GM19193 (cell line): Measurements from ENCODE around the gene FAM187B.

Source experiments
- POLR2A ChIP-seq: IDR thresholded peaks from 4 replicates; pipeline ENCODE4 v1.6.1; 2011; ENCODE audit not compliant: insufficient read depth, insufficient read length; ENCODE audit errors: extremely low read depth

Gene FAM187B

DNA sequence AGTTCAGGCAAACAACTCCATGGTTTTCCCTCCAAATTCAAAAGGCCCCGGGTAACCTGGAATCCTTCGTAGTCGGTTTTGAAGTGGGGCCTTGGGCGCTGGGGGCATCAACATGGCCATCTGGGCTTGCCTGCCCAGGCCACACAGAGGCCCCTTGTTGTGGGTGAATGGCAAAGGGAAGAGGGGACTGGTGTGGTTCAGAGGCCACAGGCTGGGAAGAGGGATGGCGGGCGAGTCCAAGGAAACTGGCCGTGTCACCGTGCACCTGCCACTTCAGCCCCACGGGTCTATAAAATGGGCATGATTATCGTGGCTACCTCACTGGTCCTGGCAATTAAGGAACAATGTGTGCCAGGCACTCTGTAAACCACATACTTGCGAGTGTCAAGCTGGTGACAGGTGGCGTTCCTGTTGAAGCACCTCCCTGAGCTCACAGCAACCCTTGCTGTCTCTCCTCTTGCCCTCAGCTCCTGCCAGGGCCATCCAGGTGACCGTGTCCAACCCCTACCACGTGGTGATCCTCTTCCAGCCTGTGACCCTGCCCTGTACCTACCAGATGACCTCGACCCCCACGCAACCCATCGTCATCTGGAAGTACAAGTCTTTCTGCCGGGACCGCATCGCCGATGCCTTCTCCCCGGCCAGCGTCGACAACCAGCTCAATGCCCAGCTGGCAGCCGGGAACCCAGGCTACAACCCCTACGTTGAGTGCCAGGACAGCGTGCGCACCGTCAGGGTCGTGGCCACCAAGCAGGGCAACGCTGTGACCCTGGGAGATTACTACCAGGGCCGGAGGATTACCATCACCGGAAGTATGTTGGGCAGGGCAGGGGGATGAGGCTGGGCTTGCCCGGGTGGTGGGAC lies 21.5 kb upstream of the FAM187B start:
- no peak for TF ChIP-seq POLR2A

DNA sequence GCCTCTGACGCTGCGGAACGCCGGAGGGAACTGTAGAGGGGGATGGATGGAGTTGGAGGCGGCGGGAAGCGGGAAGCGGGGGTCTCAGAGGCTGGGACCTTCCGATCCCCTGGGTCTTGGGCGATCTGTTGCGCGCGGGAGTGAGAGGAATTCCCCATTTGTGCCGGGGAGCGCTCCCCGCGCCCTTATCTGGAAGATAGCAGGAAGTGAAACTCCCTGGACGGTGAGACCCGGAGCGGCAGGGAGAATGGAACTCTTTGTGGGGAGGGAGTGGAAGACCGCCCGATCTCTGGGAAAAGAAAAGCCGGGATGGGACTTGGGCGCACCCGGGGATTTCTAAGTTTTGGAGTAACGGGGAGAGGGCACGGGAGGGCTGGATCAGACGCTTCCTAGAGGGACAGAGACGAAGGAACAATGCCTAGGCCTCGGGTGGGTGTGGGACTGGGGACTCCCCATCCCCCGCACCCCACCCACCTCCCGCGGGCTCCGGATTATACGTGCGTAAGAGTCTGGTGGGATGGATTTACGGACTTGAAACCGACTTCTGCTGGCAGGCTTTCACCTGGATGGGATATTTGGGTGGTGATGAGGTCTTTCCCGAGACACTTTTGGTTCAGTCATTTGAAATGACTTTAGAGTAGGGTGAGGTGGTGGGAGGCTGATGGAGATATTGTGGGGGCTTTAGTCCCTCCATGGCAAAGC lies 20.8 kb upstream of the FAM187B start:
- TF ChIP-seq POLR2A, result no peak

DNA sequence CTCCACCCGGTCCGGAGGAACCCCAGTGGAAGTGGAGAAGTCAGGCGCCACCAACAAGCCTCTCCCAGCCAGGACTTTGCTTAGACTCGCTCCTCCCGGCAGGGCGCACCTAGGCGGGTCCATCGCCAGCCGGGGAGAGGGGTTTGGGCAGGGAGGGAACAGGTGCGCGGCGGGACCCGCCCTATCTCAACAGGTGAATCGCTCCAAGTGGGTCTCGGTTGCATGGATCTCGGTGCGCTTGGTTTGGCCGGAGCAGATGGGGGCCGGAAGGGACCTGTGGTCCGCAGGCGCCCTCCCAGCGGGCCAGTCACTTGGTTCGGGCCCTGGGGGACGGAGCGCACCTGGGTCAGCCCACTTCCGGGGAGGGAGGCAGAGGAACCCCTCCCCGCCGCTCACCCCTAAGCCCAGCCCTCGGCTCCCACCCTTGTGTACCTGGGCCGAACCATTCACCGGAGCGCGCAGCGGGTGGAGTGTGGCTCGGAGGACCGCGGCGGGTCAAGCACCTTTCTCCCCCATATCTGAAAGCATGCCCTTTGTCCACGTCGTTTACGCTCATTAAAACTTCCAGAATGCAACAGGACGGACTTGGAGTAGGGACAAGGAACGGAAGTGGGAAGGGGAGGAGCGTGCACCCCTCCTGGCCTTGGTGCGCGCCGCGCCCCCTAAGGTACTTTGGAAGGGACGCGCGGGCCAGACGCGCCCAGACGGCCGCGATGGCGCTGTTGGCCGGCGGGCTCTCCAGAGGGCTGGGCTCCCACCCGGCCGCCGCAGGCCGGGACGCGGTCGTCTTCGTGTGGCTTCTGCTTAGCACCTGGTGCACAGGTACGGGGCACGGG lies 20.0 kb upstream of the FAM187B start, which contains the start of gene LSR:
Gene LSR (plus strand): TSS at position 693 of the 836 bp plus-strand sequence. CDS start 21 bp downstream, at position 714.
- TF ChIP-seq POLR2A, result peak; percentile 98

DNA sequence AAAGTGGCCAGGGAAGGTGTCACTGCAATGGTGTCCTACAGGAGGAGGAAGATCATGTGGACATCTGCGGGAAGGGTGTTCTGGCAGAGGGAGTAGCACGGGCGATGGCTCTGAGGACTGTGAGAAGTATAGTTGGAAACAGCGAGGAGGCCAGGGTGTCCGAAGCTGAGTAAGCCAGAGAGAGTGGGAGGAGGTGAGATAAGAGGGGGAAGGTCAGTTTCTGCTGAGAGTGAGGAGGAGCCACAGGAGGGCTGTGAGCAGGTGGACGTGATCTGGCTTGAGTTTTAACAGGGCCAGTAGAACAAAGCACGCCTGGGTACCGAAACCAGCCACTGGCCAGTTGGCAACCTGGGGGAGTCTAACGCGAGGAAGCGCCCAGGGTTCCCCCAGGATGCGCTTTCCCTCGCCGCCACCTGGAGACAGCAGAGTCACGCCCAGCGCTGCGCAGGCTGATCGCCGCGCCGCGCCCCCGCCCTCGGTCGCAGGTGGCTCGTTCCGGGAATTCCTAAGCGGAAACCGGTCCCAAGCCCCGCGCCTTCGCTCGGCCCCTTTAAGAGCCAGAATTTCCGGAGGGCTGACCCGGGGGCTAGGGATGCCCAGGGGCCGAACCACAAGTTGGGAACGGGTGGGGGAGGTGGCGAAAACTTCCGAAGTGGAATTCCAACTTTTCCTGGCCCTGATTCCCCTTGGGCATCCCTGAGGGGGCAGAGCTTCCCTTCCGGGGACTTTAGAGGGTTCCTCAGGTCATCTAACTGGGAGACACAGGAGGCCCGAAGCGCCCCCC lies 19.2 kb upstream of the FAM187B start:
- TF ChIP-seq POLR2A, result no peak

DNA sequence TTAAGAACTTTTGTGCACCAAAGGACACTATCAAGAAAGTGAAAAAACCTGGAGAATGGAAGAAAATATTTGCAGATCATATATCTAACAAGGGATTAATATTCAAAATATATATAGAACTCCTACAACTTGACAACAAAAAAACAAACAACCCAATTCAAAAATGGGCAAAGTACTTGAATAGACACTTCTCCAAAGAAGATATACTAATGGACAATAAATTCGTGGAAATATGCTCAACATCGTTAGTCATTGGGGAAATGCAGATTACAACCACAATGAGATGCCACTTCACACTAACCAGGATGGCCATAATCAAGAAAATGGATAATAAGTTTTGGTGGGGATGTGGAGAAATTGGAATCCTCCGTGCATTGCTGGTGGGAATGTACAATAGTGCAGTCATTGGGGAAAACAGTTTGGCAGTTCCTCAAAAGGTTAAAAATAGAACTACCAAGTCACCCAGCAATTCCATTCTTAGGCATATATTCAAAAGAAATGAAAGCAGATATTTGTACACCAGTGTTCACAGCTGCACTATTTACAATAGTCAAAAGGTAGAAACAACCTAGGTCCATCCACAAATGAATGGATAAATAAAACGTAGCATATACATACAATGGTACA lies 18.0 kb upstream of the FAM187B start:
- TF ChIP-seq POLR2A, result no peak

DNA sequence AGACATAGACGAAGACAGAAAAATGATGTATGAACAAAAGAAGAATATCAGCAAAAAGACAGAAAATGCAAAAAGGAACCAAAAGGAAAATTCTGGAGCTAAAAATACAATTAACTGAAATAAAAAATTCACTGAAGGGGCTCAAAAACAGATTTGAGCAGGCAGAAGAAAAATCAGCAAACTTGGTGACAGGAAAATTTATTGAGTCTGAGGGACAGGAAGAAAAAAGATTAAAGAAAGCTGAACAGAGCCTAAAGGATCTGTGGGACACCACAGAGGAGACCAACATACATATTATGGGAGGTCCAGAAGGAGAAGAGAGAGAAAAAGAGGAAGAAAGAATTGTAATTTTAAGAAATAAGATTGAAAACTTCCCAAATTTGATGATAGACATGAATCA lies 12.9 kb upstream of the FAM187B start:
- TF ChIP-seq POLR2A, result no peak

DNA sequence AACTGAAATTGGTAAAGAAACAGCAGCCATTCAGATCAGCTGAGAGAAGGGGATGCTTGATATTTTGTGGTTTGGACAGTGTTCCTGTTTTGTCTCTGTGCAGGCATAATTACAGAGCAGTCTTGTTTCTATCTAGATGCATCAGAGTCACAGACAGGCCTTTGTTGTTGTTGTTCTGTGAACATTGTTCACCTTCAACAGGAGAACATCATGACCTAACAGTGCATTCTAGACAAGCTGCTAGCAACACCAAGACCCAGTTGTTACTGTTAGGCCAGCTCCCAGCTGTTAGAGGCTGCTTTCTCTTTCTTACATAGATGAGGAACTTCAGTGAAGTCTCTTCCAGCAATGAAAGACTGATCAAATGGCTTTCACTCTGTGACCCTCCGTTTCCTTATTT lies 11.8 kb upstream of the FAM187B start:
- no peak for TF ChIP-seq POLR2A

DNA sequence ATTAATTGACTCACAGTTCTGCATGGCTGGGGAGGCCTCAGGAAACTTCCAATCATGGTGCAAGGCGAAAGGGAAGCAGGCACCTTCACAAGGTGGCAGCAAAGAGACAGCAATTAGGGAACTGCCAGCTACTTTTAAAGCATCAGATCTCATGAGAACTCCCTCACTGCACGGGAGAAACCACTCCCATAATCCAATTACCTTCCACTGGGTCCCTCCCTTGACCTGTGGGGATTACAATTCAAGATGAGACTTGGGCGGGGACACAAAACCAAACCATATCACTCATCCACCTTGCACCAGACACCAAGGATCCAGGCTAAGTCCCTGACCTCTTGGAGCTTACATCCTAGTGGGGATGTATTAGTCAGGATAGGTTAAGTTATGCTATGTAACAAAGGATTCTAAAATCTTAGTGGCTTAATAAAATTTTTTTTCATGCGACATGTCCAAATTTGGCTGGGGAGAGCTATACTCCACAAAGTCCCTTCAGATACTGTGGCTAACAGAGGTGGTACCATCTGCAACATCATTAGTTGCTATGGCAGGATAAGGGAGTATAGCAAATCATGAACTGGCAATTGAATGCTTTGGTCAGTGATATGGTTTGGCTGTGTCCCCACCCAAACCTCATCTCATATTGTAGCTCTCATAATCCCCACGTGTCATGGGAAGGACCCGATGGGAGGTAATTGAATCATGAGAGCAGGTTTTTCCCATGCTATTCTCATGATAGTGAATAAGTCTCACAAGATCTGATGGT lies 8.3 kb upstream of the FAM187B start:
- TF ChIP-seq POLR2A, result no peak

DNA sequence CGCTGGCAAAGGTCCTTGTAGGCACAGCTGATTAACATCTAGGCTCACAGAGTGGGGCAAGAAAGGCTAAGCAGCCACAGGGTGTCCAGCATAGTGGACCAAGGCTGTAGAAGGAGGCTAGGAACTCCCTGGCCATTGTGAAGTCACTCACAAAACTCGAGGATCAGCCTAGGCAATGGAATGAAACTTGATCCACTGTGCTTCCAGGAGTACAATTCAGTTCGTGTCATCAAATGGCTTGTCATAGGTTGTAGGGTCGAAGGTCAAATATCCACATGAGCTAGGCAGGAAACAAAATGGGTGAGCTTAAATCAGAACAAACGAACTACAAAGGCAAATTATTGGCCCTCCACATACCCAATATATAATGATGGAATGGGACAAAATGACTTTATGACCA lies 4.4 kb upstream of the FAM187B start:
- no peak for TF ChIP-seq POLR2A

DNA sequence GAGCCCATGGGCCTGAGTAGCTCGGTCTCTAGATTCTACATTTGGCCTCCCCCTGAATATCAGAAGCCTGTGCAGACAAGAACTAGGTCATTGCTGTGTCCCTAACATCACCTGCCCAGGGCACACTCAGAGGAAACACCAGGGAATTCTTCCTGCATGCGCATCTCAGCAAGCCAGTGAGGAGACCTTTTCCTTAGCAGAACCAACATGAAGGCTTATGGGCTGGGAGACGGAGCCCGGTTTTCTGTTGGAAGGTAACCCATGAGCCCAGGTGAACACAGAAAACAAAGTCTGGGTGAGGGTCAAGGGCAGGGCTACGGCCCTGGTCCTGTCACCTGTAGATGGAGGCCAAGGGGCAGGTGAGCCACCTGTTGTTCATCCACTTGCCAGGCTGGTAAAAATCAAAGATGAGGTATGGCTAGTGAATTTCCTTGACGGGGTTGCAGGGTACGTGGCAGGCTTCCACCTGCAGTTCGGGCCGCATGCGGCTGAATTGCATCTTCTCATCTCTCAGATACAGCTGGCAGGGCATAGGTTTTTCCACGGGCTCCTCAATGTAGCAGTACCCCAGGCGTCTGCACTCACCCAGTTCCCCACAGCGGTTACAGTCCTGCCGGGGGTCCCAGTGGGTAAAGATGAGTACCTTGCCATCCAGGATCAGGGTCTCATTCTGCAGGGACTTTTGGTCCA lies 3.6 kb upstream of the FAM187B start:
- TF ChIP-seq POLR2A, result no peak

DNA sequence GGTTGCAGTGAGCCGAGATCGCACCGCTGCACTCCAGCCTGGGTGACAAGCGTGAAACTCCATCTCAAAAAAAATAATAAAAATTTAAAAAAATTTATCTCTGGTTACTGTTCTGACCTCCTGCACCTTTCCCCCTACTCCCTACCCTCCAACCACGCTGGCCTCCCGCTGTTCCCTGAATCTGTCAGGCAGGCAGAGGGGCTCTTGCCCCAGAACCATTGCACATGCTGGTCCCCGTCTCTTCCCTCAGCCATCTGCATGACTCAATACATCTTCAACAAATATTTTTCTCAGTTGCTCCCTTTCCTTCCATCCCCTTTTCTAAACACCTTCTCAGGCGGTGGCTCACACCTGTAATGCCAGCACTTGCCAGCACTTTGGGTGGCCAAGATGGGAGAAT lies 1.1 kb upstream of the FAM187B start:
- TF ChIP-seq POLR2A, result no peak

DNA sequence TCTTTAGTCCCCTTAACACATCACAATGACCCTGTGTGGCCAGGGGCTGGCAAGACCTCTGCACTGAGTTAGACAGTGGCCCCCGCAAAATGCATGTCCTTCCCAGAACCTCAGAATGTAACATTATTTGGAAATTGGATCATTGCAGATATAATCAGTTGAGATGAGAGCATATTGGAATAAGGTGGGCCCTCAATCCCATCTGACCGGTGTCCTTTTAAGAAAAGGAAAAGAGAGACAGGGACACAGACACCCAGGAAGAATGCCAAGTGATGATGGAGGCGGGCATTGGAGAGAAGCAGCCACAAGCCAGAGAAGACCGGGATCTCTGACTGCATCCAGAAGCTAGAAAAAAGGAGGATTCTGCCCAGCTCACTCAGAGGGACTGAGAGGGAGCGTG lies 1.8 kb downstream of the FAM187B start:
- no peak for TF ChIP-seq POLR2A

DNA sequence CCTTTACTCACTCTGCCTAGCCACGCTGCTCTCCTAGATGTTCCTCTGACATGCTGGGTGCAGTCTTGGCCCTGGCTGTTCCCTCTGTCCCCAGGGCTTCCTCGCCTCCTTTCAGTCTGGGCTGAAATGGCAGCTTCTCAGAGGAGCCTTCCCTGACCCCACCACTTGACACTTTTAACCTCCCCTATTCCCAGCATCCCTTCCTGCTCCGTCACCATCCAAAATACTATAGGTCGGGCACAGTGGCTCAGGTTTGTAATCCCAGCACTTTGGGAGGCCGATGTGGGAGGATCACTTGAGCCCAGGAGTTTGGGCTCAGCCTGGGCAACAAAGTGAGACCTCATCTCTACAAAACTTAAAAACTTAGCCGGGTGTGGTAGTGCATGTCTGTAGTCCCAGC lies 2.6 kb downstream of the FAM187B start:
- TF ChIP-seq POLR2A, result no peak
